ENCODE results near the gene LYPD1. TPM values are rescaled to one million over a fixed set of nuclear protein-coding genes. Genes with fewer than 3 reads are reported as not detected.

LYPD1 gene
- total RNA-seq, 6 experiments from 2014 or later = 0.27 to 1.5 (median 0.81) TPM; not detected in 1

GRCh38 chr2:132618734-132619133, 51.3 kb downstream of the LYPD1 start:
- no peak for DNase-seq
- Histone ChIP-seq H3K27ac (no peak overlapping the region), H3K4me1 (peaks cover 0 to 23% (median 0%) of the 10 kb centered on the region in 4 donors), H3K36me3 (no peaks in the 10 kb centered on the region), H3K27me3 (no peaks in the 10 kb centered on the region), H3K9me3 (no peaks in the 10 kb centered on the region), H3K4me3 (no peak overlapping the region)
- TF ChIP-seq CTCF (IDR thresholded peaks at IDR 0.05) (no peak), POLR2A (IDR thresholded peaks at IDR 0.05) (no peak)
- WGBS (ENCODE audit: insufficient coverage, low coverage, low lambda C conversion rate, missing lambda C conversion rate) = no CpG with 5 or more reads among the region's 7 CpGs
- ATAC-seq = no peak
- intact Hi-C loops (cut with DNase I) = no loop called here

- peak; percentile 37 to 76 (median 48) for ATAC-seq
- intact Hi-C loops (cut with DNase I) = no loop called here
These were observed 52.0 kb downstream of the LYPD1 start for GRCh38 chr2:132617989-132618388.

GRCh38 chr2:132615329-132616085, 54.5 kb downstream of the LYPD1 start:
- no peaks in the 10 kb centered on the region for H3K9me3 ChIP-seq
- H3K4me1 ChIP-seq = peaks cover 0 to 11% (median 0%) of the 10 kb centered on the region in 4 donors
- intact Hi-C loops (cut with DNase I) = no loop called here
- H3K27ac ChIP-seq = no peak overlapping the region
- DNase-seq (no peak), ATAC-seq (no peak)
- H3K36me3 ChIP-seq = no peaks in the 10 kb centered on the region
- TF ChIP-seq POLR2A (IDR thresholded peaks at IDR 0.05) = no peak
- TF ChIP-seq CTCF (IDR thresholded peaks at IDR 0.05) = no peak
- no peaks in the 10 kb centered on the region for H3K27me3 ChIP-seq
- H3K4me3 ChIP-seq = no peak overlapping the region
- WGBS (ENCODE audit: insufficient coverage, low coverage, low lambda C conversion rate, missing lambda C conversion rate) = 90% methylated on average over 4 of the region's 5 CpGs

More at GRCh38 chr2:132617989-132618388, 52.0 kb downstream of the LYPD1 start:
- no peak overlapping the region for H3K27ac ChIP-seq
- DNase-seq = peak in 1 of 3 donors; percentile 58
- H3K9me3 ChIP-seq = no peaks in the 10 kb centered on the region
- peaks cover 0 to 23% (median 0%) of the 10 kb centered on the region in 4 donors for H3K4me1 ChIP-seq
- no peaks in the 10 kb centered on the region for H3K36me3 ChIP-seq
- WGBS (ENCODE audit: insufficient coverage, low coverage, low lambda C conversion rate, missing lambda C conversion rate) = 32% methylated on average over 3 of the region's 3 CpGs
- no peaks in the 10 kb centered on the region for H3K27me3 ChIP-seq
- no peak overlapping the region for H3K4me3 ChIP-seq
- no peak for TF ChIP-seq CTCF (IDR thresholded peaks at IDR 0.05)
- TF ChIP-seq POLR2A (IDR thresholded peaks at IDR 0.05) = no peak

GRCh38 chr2:132611719-132612118, 58.3 kb downstream of the LYPD1 start:
- Histone ChIP-seq H3K4me3 (no peak overlapping the region), H3K4me1 (no peaks in the 10 kb centered on the region), H3K36me3 (no peaks in the 10 kb centered on the region), H3K9me3 (no peaks in the 10 kb centered on the region), H3K27me3 (no peaks in the 10 kb centered on the region), H3K27ac (no peak overlapping the region)
- TF ChIP-seq POLR2A (IDR thresholded peaks at IDR 0.05) (no peak), CTCF (IDR thresholded peaks at IDR 0.05) (no peak)
- ATAC-seq = no peak
- no peak for DNase-seq
- 60% methylated on average over 2 of the region's 2 CpGs for WGBS (ENCODE audit: insufficient coverage, low coverage, low lambda C conversion rate, missing lambda C conversion rate)
- intact Hi-C loops (cut with DNase I) = no loop called here

Data from right lobe of liver (tissue), 6 donors.